Amygdala (tissue), 56 donors: ENCODE results near the gene OR2H2.

Experiments used
- DNase-seq, 56 donors: peaks; one replicate each; lab custom pipeline; 2025; lab: John Stamatoyannopoulos, UW

Gene OR2H2

GRCh38 chr6:29627755-29628418, 43.0 kb downstream of the OR2H2 start:
- peak in 45 of 56 donors; percentile 16 to 87 (median 63) for DNase-seq

- DNase-seq = peak in 49 of 56 donors; percentile 16 to 82 (median 58)
Measured at GRCh38 chr6:29628419-29629281, 43.7 kb downstream of the OR2H2 start.

- DNase-seq = no peak
Measured at GRCh38 chr6:29629571-29629970, 44.6 kb downstream of the OR2H2 start.

GRCh38 chr6:29630315-29630714, 45.4 kb downstream of the OR2H2 start:
- DNase-seq = no peak

GRCh38 chr6:29631209-29631810, 46.4 kb downstream of the OR2H2 start:
- no peak for DNase-seq

GRCh38 chr6:29631860-29632731, 47.2 kb downstream of the OR2H2 start:
- peak in 40 of 56 donors; percentile 21 to 78 (median 44) for DNase-seq

GRCh38 chr6:29632789-29633533, 48.0 kb downstream of the OR2H2 start, which contains the start of gene GABBR1:
GABBR1 (minus strand) TSS chr6:29633183; CDS start chr6:29632385, 798 bp downstream.
- peak in 53 of 56 donors; percentile 26 to 97 (median 72) for DNase-seq

GRCh38 chr6:29633534-29633905, 48.6 kb downstream of the OR2H2 start:
- peak in 5 of 56 donors; percentile 54 to 65 (median 63) for DNase-seq

GRCh38 chr6:29637247-29637646, 52.3 kb downstream of the OR2H2 start:
- no peak for DNase-seq
